ENCODE measurements around the gene MTAP. TPM values are rescaled to one million over a fixed set of nuclear protein-coding genes. Genes with fewer than 3 reads are reported as not detected.

Gene MTAP
- total and polyA plus RNA-seq, 9 of the 15 experiments (the other 6 are each of a cell fraction or from before 2014, with no cell fraction given), result 0.07 TPM; not detected in 8

- ATAC-seq (no peak), FAIRE-seq (no peak), DNase-seq (ENCODE audit: extremely low read depth in 1 of 4, low spot score in 3 of 4) (no peak)
- WGBS (ENCODE audit: insufficient coverage, low coverage, missing lambda C conversion rate), result no CpG with 5 or more reads among the region's 1 CpG
- no peaks in the 10 kb centered on the region for H3K79me2 ChIP-seq (ENCODE audit: control insufficient read depth, insufficient read depth, low read length)
- H3K9ac ChIP-seq (ENCODE audit: insufficient read depth in 1 of 2, low read depth in 2 of 2, low read length in 2 of 2), result no peak overlapping the region
- TF ChIP-seq E2F5 (CRISPR knock-in tag; IDR thresholded peaks at IDR 0.05) (no peak), HNRNPLL (IDR thresholded peaks at IDR 0.05; ENCODE audit: low read depth, low read length, poor library complexity, severe bottlenecking) (no peak), OTX1 (CRISPR knock-in tag; IDR thresholded peaks at IDR 0.05) (no peak), KLF13 (tag; IDR thresholded peaks at IDR 0.05; ENCODE audit: borderline replicate concordance, low read depth) (no peak), ELK1 (CRISPR knock-in tag; IDR thresholded peaks at IDR 0.05) (no peak)
- intact Hi-C loops (cut with micrococcal nuclease) (no loop called here), in situ Hi-C loops (cut with MboI) (no loop called here)
- H3K4me1 ChIP-seq (replicated peaks in 1 of 2; ENCODE audit: control insufficient read depth in 2 of 2, insufficient read depth in 2 of 2, low read length in 2 of 2), result no peaks in the 10 kb centered on the region
- no peaks in the 10 kb centered on the region for H3K27me3 ChIP-seq (ENCODE audit: control insufficient read depth in 2 of 2, insufficient read depth in 2 of 2, low read length in 2 of 2)
- ChIA-PET POLR2A (no interaction called here), CTCF (ENCODE audit: low intra/inter-chr PET ratio) (no interaction called here)
- H3K27ac ChIP-seq (ENCODE audit: extremely low read depth, low read depth, low read length), result no peak overlapping the region
- H3K9me3 ChIP-seq (replicated peaks; ENCODE audit: control insufficient read depth, insufficient read depth, low read depth, low read length), result no peaks in the 10 kb centered on the region
- H2AFZ ChIP-seq (ENCODE audit: low read depth, low read length), result no peak overlapping the region
- no peak overlapping the region for H3K4me2 ChIP-seq (ENCODE audit: insufficient read depth, low read length)
- H3K4me3 ChIP-seq, result no peak overlapping the region
- H4K20me1 ChIP-seq (replicated peaks; ENCODE audit: control insufficient read depth, insufficient read depth, low read length), result no peaks in the 10 kb centered on the region
- BruUV-seq (replicated peaks), result no TSS peak
- H3K36me3 ChIP-seq (ENCODE audit: control insufficient read depth, insufficient read depth, low read length), result no peaks in the 10 kb centered on the region
- H3K9me1 ChIP-seq (ENCODE audit: control insufficient read depth, insufficient read depth, low read length), result no peaks in the 10 kb centered on the region
Observed at GRCh38 chr9:21841133-21841532, 38.7 kb downstream of the MTAP start.
